SK-N-SH treated with all-trans-retinoic acid at 6 μM for 48 hours (cell line): ENCODE results near the gene CNPY4.

Source experiments
- ARNTL ChIP-seq: fragments of 450-650 bp; formaldehyde crosslinking; IDR thresholded peaks from 2 replicates; pipeline ENCODE4 v1.5.0; 2020; ENCODE audit warnings: low read depth, mild to moderate bottlenecking, moderate library complexity, borderline replicate concordance
- ZFP3 ChIP-seq: fragments of 250-450 bp; sonication (Bioruptor Pico); IDR thresholded peaks from 2 replicates; pipeline ENCODE4 v1.5.0; 2020; ENCODE audit warnings: mild to moderate bottlenecking, moderate library complexity

DNA sequence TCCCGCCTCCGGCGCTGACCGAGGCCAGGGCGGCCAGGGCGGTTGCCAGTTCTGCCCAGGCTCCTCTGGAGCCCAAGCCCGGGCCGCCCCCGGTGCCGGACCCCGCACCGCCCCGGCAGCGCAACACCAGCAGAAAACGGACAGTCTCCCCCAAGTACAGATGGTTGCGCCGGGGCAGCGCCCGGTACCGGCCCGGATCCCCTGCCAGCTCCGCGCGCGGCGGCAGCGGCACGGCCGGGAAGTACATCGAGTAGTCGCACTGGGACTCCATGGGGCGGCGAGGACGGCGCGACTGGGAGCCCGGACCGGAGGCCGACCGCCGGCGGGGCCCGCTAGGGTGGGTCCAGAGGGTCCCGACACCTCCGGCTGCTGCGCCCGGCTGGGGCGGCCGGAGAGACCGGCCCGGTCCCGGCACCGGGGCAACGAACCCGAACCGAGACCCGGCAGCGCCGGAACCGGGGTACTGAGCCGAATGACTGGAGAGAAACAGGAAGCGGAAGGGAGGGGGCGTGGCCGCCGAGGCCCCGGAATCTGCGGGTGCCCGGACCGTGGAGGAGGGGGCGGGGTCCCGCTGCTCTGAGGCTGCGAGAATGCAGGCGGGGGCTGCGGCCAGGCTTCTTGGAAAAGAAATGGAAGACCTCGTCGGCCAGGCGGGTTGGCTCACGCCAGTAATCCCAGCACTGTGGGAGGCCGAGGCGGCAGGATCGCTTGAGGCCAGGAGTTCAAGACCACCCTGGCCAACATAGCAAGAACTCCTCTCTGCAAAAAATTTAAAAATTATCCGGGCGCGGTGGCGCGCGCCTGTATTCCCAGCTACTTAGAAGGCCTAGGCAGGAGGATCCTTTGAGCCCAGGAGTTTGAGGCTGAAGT lies 39.0 kb downstream of the CNPY4 start, which contains the start of gene TRAPPC14:
- peak; percentile 40; the same call in 1 of the 2 replicates for TF ChIP-seq ZFP3 (CRISPR knock-in tag)
- no peak for TF ChIP-seq ARNTL
